HAP-1 (cell line): ENCODE results near the gene FGF7.
"Not testable (repeated sequence)": the region's sequence is repeated elsewhere in the genome, so short reads cannot be mapped to it uniquely, and the experiment has no call there.

Source experiments
- DNase-seq, 2 experiments: peaks; one replicate each; pipeline ENCODE4 v3.0.0-alpha.2; 2016 to 2020; ENCODE audit warnings: low spot score in 2 of 2
- H3K27me3 ChIP-seq: fragments of 250-450 bp; sonication (Bioruptor Pico); 2 replicates; pipeline ENCODE4 v1.5.1; 2020; ENCODE audit warnings: low read depth, mild to moderate bottlenecking, moderate library complexity
- H3K36me3 ChIP-seq: fragments of 250-450 bp; sonication (Bioruptor Pico); replicated peaks from 2 replicates; pipeline ENCODE4 v1.5.1; 2020; ENCODE audit warnings: mild to moderate bottlenecking
- H3K4me1 ChIP-seq: fragments of 250-450 bp; sonication (Bioruptor Pico); 2 replicates; pipeline ENCODE4 v1.5.1; 2020; ENCODE audit warnings: mild to moderate bottlenecking
- H3K4me3 ChIP-seq: fragments of 250-450 bp; sonication (Bioruptor Pico); 2 replicates; pipeline ENCODE4 v1.5.1; 2020; ENCODE audit warnings: mild to moderate bottlenecking, moderate library complexity
- H3K9me3 ChIP-seq: fragments of 250-450 bp; sonication (Bioruptor Pico); 2 replicates; pipeline ENCODE4 v1.5.1; 2020; ENCODE audit warnings: mild to moderate bottlenecking, moderate library complexity
- in situ Hi-C: fragments of 300-500 bp; cut with MboI; formaldehyde crosslinking; loops from 3 replicates; pipeline ENCODE4 v1.14.3; 2020; ENCODE audit warnings: low sequenced_read_pairs, inconsistent platforms, mixed read lengths

Gene FGF7, protein sequence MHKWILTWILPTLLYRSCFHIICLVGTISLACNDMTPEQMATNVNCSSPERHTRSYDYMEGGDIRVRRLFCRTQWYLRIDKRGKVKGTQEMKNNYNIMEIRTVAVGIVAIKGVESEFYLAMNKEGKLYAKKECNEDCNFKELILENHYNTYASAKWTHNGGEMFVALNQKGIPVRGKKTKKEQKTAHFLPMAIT

DNA sequence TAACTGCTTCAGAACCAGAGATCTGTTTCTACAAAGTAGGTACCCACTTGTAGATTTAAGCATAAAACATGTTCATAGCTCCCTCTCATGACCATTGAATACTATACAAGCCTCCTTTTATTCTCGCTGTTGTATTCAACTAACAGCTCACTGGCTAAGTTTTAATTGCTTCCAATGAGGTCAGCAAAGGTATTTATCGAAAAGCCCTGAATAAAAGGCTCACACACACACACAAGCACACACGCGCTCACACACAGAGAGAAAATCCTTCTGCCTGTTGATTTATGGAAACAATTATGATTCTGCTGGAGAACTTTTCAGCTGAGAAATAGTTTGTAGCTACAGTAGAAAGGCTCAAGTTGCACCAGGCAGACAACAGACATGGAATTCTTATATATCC is at the start of gene FGF7:
Gene FGF7, plus strand, starts transcription at position 222 of the 400 bp plus-strand sequence. CDS start 1,056 bp downstream, outside the sequence.
- peak; percentile 23 to 72 for DNase-seq
- H3K27me3 ChIP-seq = no peaks in the 10 kb centered on the region
- in situ Hi-C loops = loop anchor here (25.0 kb wide), 1 partner anchor 561 kb away; no protein-coding TSS in a partner anchor
- no peaks in the 10 kb centered on the region for H3K36me3 ChIP-seq
- H3K4me3 ChIP-seq = no peak within 1 kb of the TSS
- H3K4me1 ChIP-seq = peaks cover 6% of the 10 kb centered on the region; the same call in 1 of the 2 replicates
- no peaks in the 10 kb centered on the region for H3K9me3 ChIP-seq

DNA sequence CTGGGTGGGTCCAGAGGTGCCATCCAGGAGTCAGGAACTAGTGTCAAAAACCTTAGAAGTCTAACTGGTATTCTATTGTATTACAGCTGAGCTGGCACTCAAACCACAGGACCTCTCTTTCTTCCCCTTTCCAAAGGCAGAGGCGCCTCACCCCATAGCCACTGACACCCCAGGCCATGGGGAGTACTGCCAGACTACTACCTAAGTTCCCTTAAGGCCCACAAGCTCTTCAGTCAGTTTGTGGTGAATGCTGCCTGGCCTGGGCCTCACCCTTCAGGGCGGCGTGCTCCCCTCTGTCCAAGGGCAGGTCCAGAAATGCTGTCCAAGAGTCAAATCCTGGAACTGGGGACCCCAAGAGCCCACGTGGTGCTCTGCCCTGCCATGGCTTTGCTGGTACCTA is 43.0 kb upstream of the FGF7 start:
- Histone ChIP-seq H3K27me3 (no peaks in the 10 kb centered on the region), H3K36me3 (no peaks in the 10 kb centered on the region), H3K9me3 (no peaks in the 10 kb centered on the region), H3K4me3 (no peak overlapping the region), H3K4me1 (no peaks in the 10 kb centered on the region)
- DNase-seq = no peak
- in situ Hi-C loops = no loop called here

DNA sequence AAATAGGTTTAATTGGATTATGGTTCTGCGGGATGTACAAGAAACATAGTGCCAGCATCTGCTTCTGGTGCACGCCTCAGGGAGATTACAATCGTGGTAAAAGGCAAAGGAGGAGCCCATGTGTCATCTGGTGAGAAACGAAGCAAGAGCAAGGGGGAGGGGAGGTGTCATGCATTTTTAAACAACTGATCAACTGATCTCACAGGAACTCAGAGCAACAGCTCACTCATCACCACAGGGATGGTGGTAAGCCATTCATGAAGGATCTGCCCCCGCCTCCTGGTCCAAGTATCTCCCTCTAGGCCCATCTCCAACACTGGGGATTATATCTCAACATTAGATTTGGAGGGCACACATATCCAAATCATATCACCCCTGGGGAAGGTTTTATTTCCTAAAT is 42.1 kb upstream of the FGF7 start:
- in situ Hi-C loops = no loop called here
- no peaks in the 10 kb centered on the region for H3K27me3 ChIP-seq
- no peak overlapping the region for H3K4me3 ChIP-seq
- no peaks in the 10 kb centered on the region for H3K9me3 ChIP-seq
- DNase-seq = no peak
- no peaks in the 10 kb centered on the region for H3K4me1 ChIP-seq
- H3K36me3 ChIP-seq = no peaks in the 10 kb centered on the region

DNA sequence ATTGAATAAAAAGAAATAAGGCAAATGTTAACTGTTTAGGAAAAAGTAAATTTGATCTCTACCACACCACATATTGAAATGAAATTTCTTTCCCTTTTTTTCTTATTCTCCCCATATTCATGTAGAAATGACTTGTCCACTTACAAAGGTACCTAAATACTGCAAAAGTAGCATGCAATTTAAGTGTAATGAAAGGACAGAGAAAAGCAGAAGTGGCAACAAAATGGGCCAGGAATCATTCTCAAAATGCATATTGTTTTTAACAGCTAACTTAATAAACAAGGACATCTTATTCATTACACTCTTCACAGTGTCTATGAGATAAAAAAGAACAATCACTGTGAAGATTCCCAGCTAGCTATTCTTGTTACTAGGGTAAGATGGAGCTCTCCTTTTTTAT is 40.6 kb upstream of the FGF7 start:
- Histone ChIP-seq H3K9me3 (no peaks in the 10 kb centered on the region), H3K27me3 (no peaks in the 10 kb centered on the region), H3K4me3 (no peak overlapping the region), H3K36me3 (no peaks in the 10 kb centered on the region), H3K4me1 (no peaks in the 10 kb centered on the region)
- DNase-seq = no peak
- in situ Hi-C loops = no loop called here

DNA sequence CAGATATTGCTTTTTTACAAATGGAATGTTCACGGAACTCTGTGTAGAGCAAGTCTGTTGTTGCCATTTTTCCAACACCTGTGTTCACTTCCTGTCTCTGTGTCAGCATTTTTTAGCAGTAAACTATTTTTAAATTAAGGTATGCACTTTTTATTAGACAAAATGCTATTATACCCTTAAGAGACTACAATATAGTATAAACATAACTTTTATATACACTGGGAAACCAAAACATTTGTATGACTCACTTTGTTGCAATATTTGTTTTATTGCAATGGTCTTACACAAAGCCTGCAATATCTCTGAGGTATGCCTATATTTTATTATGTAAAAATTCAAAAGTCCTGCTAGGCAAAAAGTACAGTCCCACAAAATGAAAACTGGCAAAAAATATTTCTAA is 39.8 kb upstream of the FGF7 start:
- no peaks in the 10 kb centered on the region for H3K4me1 ChIP-seq
- H3K27me3 ChIP-seq = no peaks in the 10 kb centered on the region
- in situ Hi-C loops = no loop called here
- no peak overlapping the region for H3K4me3 ChIP-seq
- no peaks in the 10 kb centered on the region for H3K36me3 ChIP-seq
- DNase-seq = no peak
- H3K9me3 ChIP-seq = no peaks in the 10 kb centered on the region

DNA sequence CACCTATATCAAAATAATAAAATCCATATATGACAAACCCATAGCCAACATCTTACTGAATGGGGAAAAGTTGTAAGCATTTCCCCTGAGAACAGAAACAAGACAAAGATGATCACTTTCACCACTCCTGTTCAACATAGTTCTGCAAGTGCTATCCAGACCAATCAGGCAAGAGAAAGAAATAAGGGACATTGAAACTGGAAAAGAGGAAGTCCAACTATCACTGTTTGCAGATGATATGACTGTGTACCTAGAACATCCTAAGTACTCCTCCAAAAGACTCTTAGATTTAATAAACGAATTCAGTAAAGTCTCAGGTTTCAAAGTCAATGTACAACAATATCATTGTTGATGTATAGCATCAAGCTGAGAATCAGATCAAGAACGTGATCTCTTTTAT is 35.6 kb upstream of the FGF7 start:
- H3K4me1 ChIP-seq = no peaks in the 10 kb centered on the region
- H3K4me3 ChIP-seq = no peak overlapping the region
- DNase-seq = no peak
- in situ Hi-C loops = no loop called here
- no peaks in the 10 kb centered on the region for H3K27me3 ChIP-seq
- H3K36me3 ChIP-seq = no peaks in the 10 kb centered on the region
- H3K9me3 ChIP-seq = no peaks in the 10 kb centered on the region

DNA sequence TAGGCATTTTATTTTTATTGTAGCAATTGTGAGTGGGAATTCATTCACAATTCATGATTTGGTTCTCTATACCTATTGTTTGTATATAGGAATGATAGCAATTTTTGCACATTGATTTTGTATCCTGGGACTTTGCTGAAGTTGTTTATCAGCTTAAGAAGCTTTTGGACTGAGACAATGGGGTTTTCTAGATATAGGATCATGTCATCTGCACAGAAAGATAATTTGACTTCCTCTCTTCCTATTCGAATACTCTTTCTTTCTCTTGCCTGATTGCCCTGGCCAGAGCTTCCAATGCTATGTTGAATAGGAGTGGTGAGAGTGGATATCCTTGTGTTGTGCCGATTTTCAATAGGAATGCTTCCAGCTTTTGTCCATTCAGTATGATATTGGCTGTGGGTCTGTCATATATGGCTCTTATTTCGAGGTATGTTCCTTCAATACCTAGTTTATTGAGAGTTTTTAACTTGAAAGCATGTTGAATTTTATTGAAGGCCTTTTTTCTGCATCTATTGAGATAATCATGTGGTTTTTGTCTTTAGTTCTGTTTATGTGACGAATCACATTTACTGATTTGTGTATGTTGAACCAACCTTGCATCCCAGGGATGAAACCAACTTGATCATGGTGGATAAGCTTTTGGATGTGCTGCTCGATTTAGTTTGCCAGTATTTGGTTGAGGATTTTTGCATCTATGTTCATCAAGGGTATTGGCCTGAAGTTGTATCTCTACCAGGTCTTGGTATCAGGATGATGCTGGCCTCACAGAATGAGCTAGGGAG is 20.3 kb upstream of the FGF7 start:
- H3K4me3 ChIP-seq, H3K36me3 ChIP-seq, H3K27me3 ChIP-seq, H3K4me1 ChIP-seq, H3K9me3 ChIP-seq: not testable (repeated sequence)
- in situ Hi-C loops = loop anchor here (25.0 kb wide), 1 partner anchor 540 kb away; no protein-coding TSS in a partner anchor
- DNase-seq = peak in 1 of 2 experiments; percentile 20

DNA sequence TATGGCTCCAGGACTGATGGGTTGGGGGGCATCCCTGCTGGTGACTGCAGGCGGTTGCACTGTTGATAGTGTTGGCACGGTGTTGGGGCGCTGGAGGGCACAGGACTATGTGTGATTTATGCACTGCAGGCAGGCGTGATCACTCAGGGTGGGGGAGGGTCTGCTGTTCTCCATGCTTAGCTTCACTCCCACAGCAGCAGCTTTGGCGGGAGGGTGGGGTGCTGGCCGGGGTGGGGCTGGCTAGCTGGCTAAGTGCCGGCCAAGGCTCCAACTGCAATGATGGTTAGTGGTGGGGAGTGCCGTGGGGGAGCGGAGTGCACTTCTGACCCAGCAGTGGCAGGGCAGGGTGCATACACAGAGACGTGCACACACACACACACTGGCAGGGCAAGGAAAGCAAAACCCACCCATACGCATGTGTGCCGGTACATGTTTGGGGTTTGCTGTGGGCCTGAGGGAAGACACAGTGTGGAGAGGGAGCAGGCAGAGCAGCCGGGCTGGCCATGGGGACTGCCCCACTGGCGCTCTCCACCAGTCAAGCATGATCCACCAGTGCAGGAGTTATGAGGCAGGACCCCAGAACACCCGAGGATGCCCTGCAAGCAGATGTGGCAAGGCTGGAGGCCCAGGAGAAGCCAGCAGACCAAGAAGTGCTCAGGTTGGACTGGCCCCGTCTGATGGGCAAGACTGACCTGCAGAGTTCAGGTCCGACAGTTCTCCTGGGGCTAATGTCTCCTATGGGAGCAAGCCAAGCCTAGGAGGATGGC is 16.5 kb upstream of the FGF7 start:
- Histone ChIP-seq H3K27me3 (peaks cover 8% of the 10 kb centered on the region), H3K4me1 (no peaks in the 10 kb centered on the region), H3K9me3 (no peaks in the 10 kb centered on the region), H3K36me3 (no peaks in the 10 kb centered on the region), H3K4me3 (no peak overlapping the region)
- in situ Hi-C loops = loop anchor here (25.0 kb wide), 1 partner anchor 544 kb away; no protein-coding TSS in a partner anchor
- no peak for DNase-seq

DNA sequence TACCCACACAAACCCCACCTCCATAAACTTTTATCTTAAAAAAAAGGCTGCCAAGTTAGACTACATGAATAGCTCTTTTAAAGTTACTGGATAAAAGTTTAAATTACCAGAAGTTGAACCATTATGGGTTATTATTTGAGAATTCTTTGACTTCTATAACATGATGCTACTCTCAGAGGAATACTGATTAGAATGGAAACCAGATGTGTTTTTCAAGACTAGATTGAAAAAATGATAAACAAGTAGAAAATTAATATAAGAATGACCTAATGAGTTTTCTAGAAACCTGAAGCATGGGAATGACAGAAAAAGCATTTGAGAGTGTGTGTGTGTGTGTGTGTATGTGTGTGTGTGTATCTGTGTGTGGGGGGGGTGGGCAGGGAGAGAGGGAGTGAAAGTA is 12.4 kb upstream of the FGF7 start:
- H3K9me3 ChIP-seq = no peaks in the 10 kb centered on the region
- H3K36me3 ChIP-seq = no peaks in the 10 kb centered on the region
- H3K27me3 ChIP-seq = peaks cover 8% of the 10 kb centered on the region
- no peaks in the 10 kb centered on the region for H3K4me1 ChIP-seq
- H3K4me3 ChIP-seq = no peak overlapping the region
- in situ Hi-C loops = loop anchor here (25.0 kb wide), 1 partner anchor 548 kb away; no protein-coding TSS in a partner anchor
- DNase-seq = no peak

DNA sequence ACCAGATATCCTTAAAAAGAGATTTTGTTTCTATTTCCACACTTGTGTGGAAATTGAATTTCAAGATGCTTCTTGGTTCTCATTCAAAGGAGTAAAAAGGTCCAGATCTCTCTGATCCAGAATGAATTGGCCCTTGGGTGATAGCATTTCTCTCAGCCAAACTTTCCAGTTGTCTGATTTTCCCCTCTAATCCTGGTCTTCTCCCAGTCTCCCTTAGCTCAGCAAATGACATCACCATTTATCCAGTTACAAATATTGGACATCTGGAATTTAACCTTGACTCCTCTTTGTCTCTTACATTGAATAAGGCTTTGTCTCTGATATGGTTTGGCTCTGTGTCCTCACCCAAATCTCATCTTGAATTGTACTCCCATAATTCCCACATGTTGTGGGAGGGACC is 10.2 kb upstream of the FGF7 start:
- in situ Hi-C loops = loop anchor here (25.0 kb wide), 1 partner anchor 550 kb away; no protein-coding TSS in a partner anchor
- DNase-seq = no peak
- Histone ChIP-seq H3K4me3 (no peak overlapping the region), H3K4me1 (no peaks in the 10 kb centered on the region), H3K9me3 (no peaks in the 10 kb centered on the region), H3K36me3 (no peaks in the 10 kb centered on the region), H3K27me3 (peaks cover 8% of the 10 kb centered on the region)

DNA sequence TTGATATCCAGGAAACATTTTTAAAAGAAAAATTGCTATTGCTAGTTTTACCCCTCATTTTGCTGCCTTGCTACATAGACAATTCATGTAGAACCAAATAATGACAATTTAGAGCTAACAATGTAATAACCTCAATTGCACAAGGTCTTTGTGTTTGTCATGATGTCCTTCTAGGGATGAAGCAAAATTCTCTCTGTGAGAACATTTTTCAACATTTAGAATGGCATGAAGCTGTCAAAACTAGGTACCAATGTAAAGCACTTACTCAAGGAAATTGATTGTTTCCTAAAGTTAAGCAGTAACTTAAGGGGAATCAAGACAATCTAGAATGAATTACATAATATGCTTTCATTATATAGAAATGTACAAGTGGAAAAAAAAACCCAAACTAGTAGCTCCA is 7.9 kb upstream of the FGF7 start:
- no peak for DNase-seq
- in situ Hi-C loops = loop anchor here (25.0 kb wide), 1 partner anchor 553 kb away; no protein-coding TSS in a partner anchor

DNA sequence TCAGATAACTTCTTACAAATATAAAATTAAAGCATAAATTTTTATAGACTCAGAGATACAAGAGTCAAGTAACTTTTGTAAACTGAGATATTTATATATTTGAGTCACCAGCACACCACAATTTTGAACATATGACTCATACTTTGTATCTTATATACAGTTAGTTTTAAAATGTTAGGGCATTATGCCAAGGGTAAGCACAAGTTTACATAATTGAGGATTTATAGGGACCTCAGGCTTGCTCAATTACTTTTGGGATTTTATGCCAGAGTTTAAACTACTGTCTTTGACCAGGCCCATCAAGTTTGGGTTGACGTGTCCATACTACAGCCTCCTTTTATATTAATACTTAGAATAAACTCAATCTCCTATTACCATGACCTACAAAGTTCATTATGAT is 7.4 kb upstream of the FGF7 start:
- Histone ChIP-seq H3K9me3 (no peaks in the 10 kb centered on the region), H3K4me3 (no peak overlapping the region), H3K27me3 (no peaks in the 10 kb centered on the region), H3K36me3 (no peaks in the 10 kb centered on the region), H3K4me1 (no peaks in the 10 kb centered on the region)
- in situ Hi-C loops = loop anchor here (25.0 kb wide), 1 partner anchor 553 kb away; no protein-coding TSS in a partner anchor
- no peak for DNase-seq

More for the DNA sequence above, 7.9 kb upstream of the FGF7 start:
- Histone ChIP-seq H3K4me1 (no peaks in the 10 kb centered on the region), H3K27me3 (no peaks in the 10 kb centered on the region), H3K9me3 (no peaks in the 10 kb centered on the region), H3K4me3 (no peak overlapping the region), H3K36me3 (no peaks in the 10 kb centered on the region)

DNA sequence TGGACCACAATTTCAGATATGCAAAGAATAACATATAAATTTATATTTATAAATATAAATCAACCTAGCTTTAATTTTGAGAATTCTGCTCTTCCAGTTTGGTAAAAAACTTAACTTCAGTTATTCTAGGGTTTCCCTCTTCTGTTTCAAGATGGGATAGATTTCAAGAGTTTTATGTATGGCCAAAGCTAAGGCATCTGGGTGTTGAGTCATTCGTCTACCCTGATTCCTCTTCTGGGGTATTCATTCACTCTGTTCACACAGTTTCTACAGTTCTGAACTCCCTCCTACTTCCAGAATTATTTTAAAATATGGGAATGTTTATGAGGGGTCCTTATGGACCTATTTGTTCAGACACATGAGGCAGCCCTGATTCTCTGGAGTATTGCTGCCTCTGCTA is 4.2 kb upstream of the FGF7 start:
- DNase-seq = no peak
- no peaks in the 10 kb centered on the region for H3K36me3 ChIP-seq
- H3K27me3 ChIP-seq = no peaks in the 10 kb centered on the region
- peaks cover 6% of the 10 kb centered on the region; the same call in 1 of the 2 replicates for H3K4me1 ChIP-seq
- in situ Hi-C loops = loop anchor here (25.0 kb wide), 1 partner anchor 557 kb away; no protein-coding TSS in a partner anchor
- no peak overlapping the region for H3K4me3 ChIP-seq
- H3K9me3 ChIP-seq = no peaks in the 10 kb centered on the region
